Neuronal stem cell (in vitro differentiated cells): ENCODE data around the gene LGALS3.

Experiments used
- DNase-seq: peaks from one replicate; pipeline ENCODE4 v3.0.0-alpha.2; 2013; ENCODE audit warnings: low spot score
- H2AFZ ChIP-seq: one replicate; pipeline ENCODE4 v1.6.1; 2013; ENCODE audit warnings: mild to moderate bottlenecking, low read length, inconsistent platforms
- H2AK5ac ChIP-seq: 2 replicates; pipeline ENCODE4 v1.6.1; 2013; ENCODE audit warnings: low read depth, mild to moderate bottlenecking, inconsistent platforms, low read length, moderate library complexity, mixed read lengths
- H2BK120ac ChIP-seq: 2 replicates; pipeline ENCODE4 v1.6.1; 2013; ENCODE audit warnings: low read depth, mild to moderate bottlenecking, inconsistent platforms, low read length, moderate library complexity, mixed read lengths
- H2BK12ac ChIP-seq: one replicate; pipeline ENCODE4 v1.6.1; 2013; ENCODE audit warnings: low read length, inconsistent platforms
- H2BK15ac ChIP-seq: 2 replicates; pipeline ENCODE4 v1.6.1; 2013; ENCODE audit warnings: mild to moderate bottlenecking, low read length, inconsistent platforms, mixed read lengths
- H2BK5ac ChIP-seq: one replicate; pipeline ENCODE4 v1.6.1; 2013; ENCODE audit warnings: inconsistent platforms, mild to moderate bottlenecking, low read length, moderate library complexity
- H3K14ac ChIP-seq: one replicate; pipeline ENCODE4 v1.6.1; 2013; ENCODE audit warnings: low read length, inconsistent platforms
- H3K18ac ChIP-seq: 2 replicates; pipeline ENCODE4 v1.6.1; 2013; ENCODE audit warnings: low read length, inconsistent platforms
- H3K23ac ChIP-seq: 2 replicates; pipeline ENCODE4 v1.6.1; 2013; ENCODE audit warnings: low read depth, mild to moderate bottlenecking, mixed read lengths, low read length, inconsistent platforms; ENCODE audit not compliant: poor library complexity
- H3K27ac ChIP-seq: replicated peaks from 3 replicates; pipeline ENCODE4 v1.5.1; 2013; ENCODE audit warnings: low read length, inconsistent platforms
- H3K27me3 ChIP-seq, 3 experiments: 2 replicates each; pipeline ENCODE4 v1.6.1; 2013; ENCODE audit warnings: low read length in 3 of 3, mild to moderate bottlenecking in 2 of 3, inconsistent platforms in 1 of 3, low read depth in 1 of 3, mixed read lengths in 1 of 3, moderate library complexity in 1 of 3; ENCODE audit not compliant: control insufficient read depth in 3 of 3, insufficient read depth in 3 of 3
- H3K36me3 ChIP-seq, 2 donors: replicated peaks in 1 of 2; 2 replicates each; pipeline ENCODE4 v1.6.1; 2013; ENCODE audit warnings: low read length in 2 of 2; ENCODE audit not compliant: control insufficient read depth in 2 of 2, insufficient read depth in 2 of 2
- H3K4ac ChIP-seq: 2 replicates; pipeline ENCODE4 v1.6.1; 2013; ENCODE audit warnings: inconsistent platforms, mild to moderate bottlenecking, low read length, moderate library complexity
- H3K4me1 ChIP-seq, 2 donors: 1 replicate in 1 of 2; 2 replicates in 1 of 2; pipeline ENCODE4 v1.6.1; 2013; ENCODE audit warnings: low read length in 2 of 2, low read depth in 1 of 2; ENCODE audit not compliant: control insufficient read depth in 2 of 2, insufficient read depth in 1 of 2
- H3K4me2 ChIP-seq: one replicate; pipeline ENCODE4 v1.6.1; 2013; ENCODE audit warnings: mild to moderate bottlenecking, low read length, inconsistent platforms; ENCODE audit not compliant: insufficient read depth, poor library complexity, severe bottlenecking
- H3K4me3 ChIP-seq, 2 donors: 2 replicates each; pipeline ENCODE4 v1.5.1; 2013; ENCODE audit warnings: low read length in 2 of 2, mild to moderate bottlenecking in 2 of 2, inconsistent platforms in 1 of 2, moderate library complexity in 1 of 2
- H3K79me1 ChIP-seq: one replicate; pipeline ENCODE4 v1.6.1; 2013; ENCODE audit warnings: low read depth, mild to moderate bottlenecking, inconsistent platforms, low read length, moderate library complexity
- H3K9ac ChIP-seq: one replicate; pipeline ENCODE4 v1.6.1; 2013; ENCODE audit warnings: mild to moderate bottlenecking, low read depth, low read length, inconsistent platforms; ENCODE audit not compliant: poor library complexity
- H3K9me3 ChIP-seq, 2 donors: replicated peaks in 1 of 2; 2 replicates each; pipeline versions ENCODE3 to v1.6.1; 2013; ENCODE audit warnings: low read length in 2 of 2, mild to moderate bottlenecking in 2 of 2, inconsistent platforms in 1 of 2, low read depth in 1 of 2, mixed read lengths in 1 of 2, moderate library complexity in 1 of 2; ENCODE audit not compliant: control insufficient read depth in 2 of 2, insufficient read depth in 1 of 2
- H4K8ac ChIP-seq: one replicate; pipeline ENCODE4 v1.6.1; 2013; ENCODE audit warnings: low read depth, mild to moderate bottlenecking, inconsistent platforms, low read length, moderate library complexity
- H4K91ac ChIP-seq: one replicate; pipeline ENCODE4 v1.6.1; 2013; ENCODE audit warnings: low read length, low read depth, mild to moderate bottlenecking, inconsistent platforms; ENCODE audit not compliant: poor library complexity
- WGBS, 2 donors: extraction: QIAGEN DNeasy Blood & Tissue Kit; methylation state at CpG; one replicate each; pipeline ENCODE4 v1.1.7; 2013; ENCODE audit warnings: missing lambda C conversion rate in 2 of 2, mixed read lengths in 1 of 2; ENCODE audit not compliant: insufficient read length in 2 of 2, insufficient replicate concordance in 1 of 2; ENCODE audit errors: extremely low coverage in 2 of 2; 5-methylcytosine and 5-hydroxymethylcytosine counted together

Gene LGALS3

GRCh38 chr14:55158412-55158811, 29.4 kb downstream of the LGALS3 start:
- Histone ChIP-seq H2BK120ac (no peak overlapping the region), H4K91ac (no peak overlapping the region), H3K27me3 (no peaks in the 10 kb centered on the region), H3K4me3 (no peak overlapping the region), H3K4me2 (no peak overlapping the region), H3K27ac (no peak overlapping the region), H3K4me1 (no peaks in the 10 kb centered on the region), H2AFZ (no peak overlapping the region), H3K36me3 (peaks cover 20 to 98% of the 10 kb centered on the region in 2 donors), H2AK5ac (no peak overlapping the region), H3K14ac (no peak overlapping the region), H2BK15ac (no peak overlapping the region), H3K9me3 (no peaks in the 10 kb centered on the region), H3K4ac (no peak overlapping the region), H3K18ac (no peak overlapping the region), H3K79me1 (no peaks in the 10 kb centered on the region), H2BK12ac (no peak overlapping the region), H4K8ac (no peak overlapping the region), H2BK5ac (no peak overlapping the region), H3K23ac (no peak overlapping the region), H3K9ac (no peak overlapping the region)
- no CpG with 5 or more reads among the region's 3 CpGs for WGBS, 2 donors
- no peak for DNase-seq

- DNase-seq: no peak
These were observed 31.9 kb downstream of the LGALS3 start for GRCh38 chr14:55160989-55161388.

GRCh38 chr14:55170526-55170925, 41.5 kb downstream of the LGALS3 start:
- Histone ChIP-seq H3K23ac (no peak overlapping the region), H2BK120ac (no peak overlapping the region), H3K4me2 (no peak overlapping the region), H3K4me1 (no peaks in the 10 kb centered on the region), H3K36me3 (peaks cover 14 to 96% of the 10 kb centered on the region in 2 donors), H3K27me3 (no peaks in the 10 kb centered on the region), H3K4ac (no peak overlapping the region), H3K4me3 (no peak overlapping the region), H4K91ac (no peak overlapping the region), H2BK15ac (no peak overlapping the region), H3K79me1 (no peaks in the 10 kb centered on the region), H3K9ac (no peak overlapping the region), H3K14ac (no peak overlapping the region), H2AK5ac (no peak overlapping the region), H3K9me3 (no peaks in the 10 kb centered on the region), H4K8ac (no peak overlapping the region), H2BK5ac (no peak overlapping the region), H2BK12ac (no peak overlapping the region), H3K18ac (no peak overlapping the region), H3K27ac (no peak overlapping the region), H2AFZ (no peak overlapping the region)
- no CpG with 5 or more reads among the region's 2 CpGs for WGBS, 2 donors
- DNase-seq: no peak

More at GRCh38 chr14:55160989-55161388, 31.9 kb downstream of the LGALS3 start:
- H4K91ac ChIP-seq: no peak overlapping the region
- H3K36me3 ChIP-seq: peaks cover 27 to 98% of the 10 kb centered on the region in 2 donors
- no peak overlapping the region for H2BK5ac ChIP-seq
- no peak overlapping the region for H2AFZ ChIP-seq
- H2BK120ac ChIP-seq: no peak overlapping the region
- no peak overlapping the region for H2BK15ac ChIP-seq
- no peak overlapping the region for H3K23ac ChIP-seq
- H2AK5ac ChIP-seq: no peak overlapping the region
- no peaks in the 10 kb centered on the region for H3K27me3 ChIP-seq
- no peak overlapping the region for H3K4ac ChIP-seq
- H4K8ac ChIP-seq: no peak overlapping the region
- peaks cover 0 to 3% of the 10 kb centered on the region in 2 donors for H3K9me3 ChIP-seq
- H3K9ac ChIP-seq: no peak overlapping the region
- H3K27ac ChIP-seq: no peak overlapping the region
- H3K79me1 ChIP-seq: no peaks in the 10 kb centered on the region
- H3K4me3 ChIP-seq: no peak overlapping the region
- no peak overlapping the region for H3K14ac ChIP-seq
- no peak overlapping the region for H3K18ac ChIP-seq
- no peaks in the 10 kb centered on the region for H3K4me1 ChIP-seq
- no peak overlapping the region for H3K4me2 ChIP-seq
- H2BK12ac ChIP-seq: no peak overlapping the region

- Histone ChIP-seq H2BK15ac (no peak overlapping the region), H3K23ac (no peak overlapping the region), H3K79me1 (no peaks in the 10 kb centered on the region), H2BK120ac (no peak overlapping the region), H2AK5ac (no peak overlapping the region), H3K4me1 (no peaks in the 10 kb centered on the region), H3K9ac (no peak overlapping the region), H2BK5ac (no peak overlapping the region), H3K4ac (no peak overlapping the region), H3K4me3 (no peak overlapping the region), H3K36me3 (peaks cover 19 to 97% of the 10 kb centered on the region in 2 donors), H3K27me3 (no peaks in the 10 kb centered on the region), H3K4me2 (no peak overlapping the region), H3K27ac (no peak overlapping the region), H3K14ac (no peak overlapping the region), H2AFZ (no peak overlapping the region), H3K9me3 (no peaks in the 10 kb centered on the region), H2BK12ac (no peak overlapping the region), H3K18ac (no peak overlapping the region), H4K8ac (no peak overlapping the region), H4K91ac (no peak overlapping the region)
- no CpG with 5 or more reads among the region's 2 CpGs for WGBS, 2 donors
- DNase-seq: no peak
These were observed 51.0 kb downstream of the LGALS3 start for GRCh38 chr14:55180006-55180405.
